Measurements from ENCODE around the gene CEP89.
"Not testable (repeated sequence)": the region's sequence is repeated elsewhere in the genome, so short reads cannot be mapped to it uniquely, and the experiment has no call there.

The CEP89 gene

GRCh38 chr19:32971715-32972540, at the start of gene CEP89, which contains the start of gene FAAP24:
Gene CEP89, minus strand, starts transcription at chr19:32971958. Its CDS starts 84 bp downstream, at chr19:32971874.
Gene FAAP24, plus strand, starts transcription at chr19:32972242. Its CDS starts 955 bp downstream, at chr19:32973197.
- Histone ChIP-seq H3K27me3 (no peaks in the 10 kb centered on the region), H4K20me1 (no peaks in the 10 kb centered on the region), H3K27ac (peak within 1 kb of the TSS; percentile 82), H3K9me3 (no peaks in the 10 kb centered on the region), H3K36me3 (peaks cover 24% of the 10 kb centered on the region), H3K9ac (peak within 1 kb of the TSS; percentile 82), H3K4me1 (peaks cover 22% of the 10 kb centered on the region), H3K4me2 (peak within 1 kb of the TSS; percentile 91), H3K4me3 (peak within 1 kb of the TSS; percentile 78)
- TF ChIP-seq Cebpa-rat (IDR thresholded peaks at IDR 0.05), result no peak

GRCh38 chr19:33010891-33011290, 39.1 kb upstream of the CEP89 start:
- H3K9ac ChIP-seq, H3K27ac ChIP-seq, H3K27me3 ChIP-seq, H3K4me1 ChIP-seq, H3K36me3 ChIP-seq, H3K4me2 ChIP-seq, H4K20me1 ChIP-seq, H3K9me3 ChIP-seq, H3K4me3 ChIP-seq: not testable (repeated sequence)

- Histone ChIP-seq H3K27me3 (no peaks in the 10 kb centered on the region), H3K9me3 (no peaks in the 10 kb centered on the region), H3K36me3 (0 out of 2 replicates have a peak, but pooled peaks cover 6% of the 10 kb centered on the region), H3K4me1 (no peaks in the 10 kb centered on the region), H3K4me2 (no peak overlapping the region), H3K9ac (no peak overlapping the region), H4K20me1 (no peaks in the 10 kb centered on the region), H3K27ac (no peak overlapping the region), H3K4me3 (no peak overlapping the region)
- no peak for TF ChIP-seq Cebpa-rat (IDR thresholded peaks at IDR 0.05)
Observed at GRCh38 chr19:33008738-33009137, 37.0 kb upstream of the CEP89 start.

- TF ChIP-seq Cebpa-rat (IDR thresholded peaks at IDR 0.05), result no peak
- Histone ChIP-seq H3K9ac (no peak overlapping the region), H3K4me3 (no peak overlapping the region), H3K4me1 (peaks cover 27% of the 10 kb centered on the region), H3K36me3 (no peaks in the 10 kb centered on the region), H3K9me3 (no peaks in the 10 kb centered on the region), H3K4me2 (no peak overlapping the region), H3K27ac (no peak overlapping the region), H4K20me1 (no peaks in the 10 kb centered on the region), H3K27me3 (no peaks in the 10 kb centered on the region)
Observed at GRCh38 chr19:33005440-33005839, 33.7 kb upstream of the CEP89 start.

GRCh38 chr19:33003424-33004024, 31.8 kb upstream of the CEP89 start:
- not testable (repeated sequence) for H3K36me3 ChIP-seq, H3K9ac ChIP-seq, H3K4me2 ChIP-seq, H3K4me3 ChIP-seq, H3K27me3 ChIP-seq, H4K20me1 ChIP-seq, H3K27ac ChIP-seq, H3K9me3 ChIP-seq
- peaks cover 43% of the 10 kb centered on the region for H3K4me1 ChIP-seq

GRCh38 chr19:33002126-33002865, 30.5 kb upstream of the CEP89 start:
- not testable (repeated sequence) for H3K27me3 ChIP-seq, H3K9me3 ChIP-seq, H4K20me1 ChIP-seq, H3K9ac ChIP-seq, H3K36me3 ChIP-seq, H3K4me3 ChIP-seq
- peak overlapping the region; percentile 48; the same call in 1 of the 2 replicates for H3K27ac ChIP-seq
- peaks cover 43% of the 10 kb centered on the region for H3K4me1 ChIP-seq
- peak overlapping the region; percentile 71 for H3K4me2 ChIP-seq

- H3K27ac ChIP-seq, result no peak overlapping the region
- H3K4me2 ChIP-seq, result peak overlapping the region; percentile 69
- no peak for TF ChIP-seq Cebpa-rat (IDR thresholded peaks at IDR 0.05)
Observed at GRCh38 chr19:33000910-33001309, 29.2 kb upstream of the CEP89 start.

GRCh38 chr19:33000510-33000909, 28.8 kb upstream of the CEP89 start:
- no peak for TF ChIP-seq Cebpa-rat (IDR thresholded peaks at IDR 0.05)
- H3K4me2 ChIP-seq, result peak overlapping the region; percentile 69
- H3K4me3 ChIP-seq, result no peak overlapping the region

More at GRCh38 chr19:33000910-33001309, 29.2 kb upstream of the CEP89 start:
- Histone ChIP-seq H3K36me3 (no peaks in the 10 kb centered on the region), H4K20me1 (no peaks in the 10 kb centered on the region), H3K4me3 (no peak overlapping the region), H3K9ac (no peak overlapping the region), H3K4me1 (peaks cover 43% of the 10 kb centered on the region), H3K27me3 (no peaks in the 10 kb centered on the region), H3K9me3 (no peaks in the 10 kb centered on the region)

GRCh38 chr19:32998722-32999121, 27.0 kb upstream of the CEP89 start:
- Histone ChIP-seq H3K36me3 (no peaks in the 10 kb centered on the region), H3K4me3 (no peak overlapping the region), H3K27me3 (no peaks in the 10 kb centered on the region), H3K4me2 (peak overlapping the region; percentile 69), H3K4me1 (peaks cover 43% of the 10 kb centered on the region), H4K20me1 (no peaks in the 10 kb centered on the region), H3K9ac (no peak overlapping the region), H3K9me3 (no peaks in the 10 kb centered on the region), H3K27ac (no peak overlapping the region)
- TF ChIP-seq Cebpa-rat (IDR thresholded peaks at IDR 0.05), result no peak

More at GRCh38 chr19:33000510-33000909, 28.8 kb upstream of the CEP89 start:
- Histone ChIP-seq H3K4me1 (peaks cover 43% of the 10 kb centered on the region), H3K27ac (no peak overlapping the region), H3K27me3 (no peaks in the 10 kb centered on the region), H3K9me3 (no peaks in the 10 kb centered on the region), H3K9ac (no peak overlapping the region), H3K36me3 (no peaks in the 10 kb centered on the region), H4K20me1 (no peaks in the 10 kb centered on the region)

All from BLaER1 (cell line).